ENCODE data around the gene NR6A1.

The NR6A1 gene

DNA sequence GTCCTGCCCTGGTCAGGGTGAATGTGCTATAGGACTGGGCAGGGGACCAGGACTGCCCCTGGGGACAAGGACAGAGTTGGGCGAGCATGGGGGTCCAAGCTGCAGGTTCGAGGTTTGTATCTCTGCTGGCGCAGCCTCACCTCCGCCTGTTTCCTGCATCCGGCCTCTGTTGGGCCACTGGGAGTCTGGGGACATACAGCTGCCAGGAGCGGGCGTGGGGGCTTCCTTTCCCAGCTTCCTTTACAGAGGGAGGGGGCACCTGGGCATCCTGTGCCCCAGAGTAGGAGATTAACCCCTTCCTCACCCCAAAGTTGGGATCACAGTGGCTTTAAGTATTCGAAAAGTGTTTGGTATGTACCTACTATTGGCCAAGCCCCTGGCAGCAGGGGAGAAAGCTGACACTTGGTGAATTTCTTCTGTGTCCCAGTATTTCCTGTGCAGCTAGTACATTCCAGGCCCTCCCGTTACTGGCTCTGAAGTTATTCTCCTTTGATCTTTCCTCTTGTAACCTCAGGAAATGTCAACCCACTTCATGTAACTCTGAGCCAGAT is 24.8 kb upstream of the NR6A1 start:
- no peak for DNase-seq (ENCODE audit: low read depth)

DNA sequence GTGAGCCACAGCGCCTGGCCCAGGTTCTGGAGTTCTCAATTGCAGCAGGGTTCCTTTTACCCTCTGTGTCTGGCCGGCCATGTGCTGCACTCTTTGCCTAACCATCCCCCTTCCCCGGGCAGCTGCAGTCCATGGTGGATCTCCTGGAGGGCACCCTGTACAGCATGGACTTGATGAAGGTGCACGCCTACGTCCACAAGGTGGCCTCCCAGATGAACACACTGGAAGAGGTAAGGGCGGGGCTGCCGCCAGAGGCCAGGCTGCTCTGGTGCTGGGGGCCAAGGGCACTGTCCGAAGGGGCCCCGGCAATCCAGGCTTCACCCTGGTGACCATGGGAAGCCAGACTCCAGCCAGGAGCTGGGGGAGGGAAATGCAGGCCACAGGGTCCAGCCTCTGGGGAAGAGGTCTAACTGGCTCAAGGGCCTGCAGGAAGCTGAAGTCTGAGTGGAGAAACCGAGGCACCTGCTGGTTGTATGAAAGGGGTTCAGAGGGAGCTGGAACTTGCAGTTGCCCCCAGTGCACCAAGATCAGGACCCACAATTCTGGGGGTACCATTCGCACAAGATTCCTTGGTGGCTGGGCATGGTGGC is 23.9 kb upstream of the NR6A1 start:
- DNase-seq (ENCODE audit: low read depth) = no peak

DNA sequence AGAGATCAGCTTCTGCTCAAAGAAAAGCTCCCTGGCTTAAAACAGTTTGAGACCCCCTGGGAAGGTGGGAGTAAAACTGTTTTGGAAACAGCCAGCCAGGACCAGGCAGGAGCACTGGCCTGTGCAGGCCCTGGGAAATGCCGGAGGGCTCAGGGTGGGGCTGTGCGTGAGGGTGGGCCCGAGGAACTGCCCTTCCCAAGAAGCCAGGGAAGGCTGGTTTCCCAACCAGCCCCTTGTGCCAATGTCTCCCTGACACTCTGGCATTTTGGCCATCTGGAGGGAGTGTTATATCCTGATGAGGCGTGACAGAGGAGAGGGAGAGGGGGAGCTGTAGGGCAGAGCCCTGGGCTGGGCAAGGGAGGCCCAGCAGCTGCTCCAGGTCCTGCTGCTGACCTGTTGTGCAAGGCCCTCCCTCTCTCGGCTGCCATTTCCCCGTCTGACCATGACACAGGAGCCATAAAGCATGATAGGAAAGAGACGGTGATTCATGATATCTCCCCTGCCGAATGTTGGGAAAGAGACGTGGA is 22.0 kb upstream of the NR6A1 start:
- no peak for DNase-seq (ENCODE audit: low read depth)

DNA sequence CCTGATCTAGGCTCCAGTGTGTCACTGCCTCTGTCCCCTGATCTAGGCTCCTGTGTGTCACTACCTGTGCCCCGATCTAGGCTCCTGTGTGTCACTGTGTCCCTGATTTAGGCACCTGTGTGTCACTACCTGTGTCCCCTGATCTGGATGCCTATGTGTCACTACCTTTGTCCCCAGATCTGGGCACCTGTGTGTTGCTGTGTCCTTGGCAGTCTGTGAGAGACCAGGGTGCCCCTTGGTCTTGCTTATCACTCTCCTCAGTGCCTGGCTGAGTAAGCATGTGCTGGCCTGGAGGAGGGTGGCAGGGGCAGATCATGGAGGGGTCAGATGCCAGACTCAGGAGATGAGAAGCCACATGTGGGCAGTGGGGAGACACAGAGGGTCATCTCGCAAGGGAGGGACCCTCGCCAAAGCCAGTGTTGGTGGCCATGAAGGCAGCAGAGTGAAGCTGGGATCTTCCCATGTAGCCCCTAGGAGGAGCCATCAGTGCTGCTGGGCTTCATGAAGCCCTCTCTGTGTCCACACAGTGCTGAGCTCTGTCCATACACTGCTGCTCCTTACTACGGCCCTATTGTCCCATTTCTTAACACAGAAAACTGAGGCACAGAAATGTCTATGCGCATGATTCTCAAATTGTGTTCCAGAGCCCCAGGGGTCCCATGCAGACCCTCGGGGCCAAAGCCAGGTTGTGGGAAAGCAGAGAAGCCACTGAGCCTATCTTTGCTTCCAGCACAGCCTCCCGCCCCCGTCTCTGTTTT is 21.3 kb upstream of the NR6A1 start:
- no peak for DNase-seq (ENCODE audit: low read depth)

DNA sequence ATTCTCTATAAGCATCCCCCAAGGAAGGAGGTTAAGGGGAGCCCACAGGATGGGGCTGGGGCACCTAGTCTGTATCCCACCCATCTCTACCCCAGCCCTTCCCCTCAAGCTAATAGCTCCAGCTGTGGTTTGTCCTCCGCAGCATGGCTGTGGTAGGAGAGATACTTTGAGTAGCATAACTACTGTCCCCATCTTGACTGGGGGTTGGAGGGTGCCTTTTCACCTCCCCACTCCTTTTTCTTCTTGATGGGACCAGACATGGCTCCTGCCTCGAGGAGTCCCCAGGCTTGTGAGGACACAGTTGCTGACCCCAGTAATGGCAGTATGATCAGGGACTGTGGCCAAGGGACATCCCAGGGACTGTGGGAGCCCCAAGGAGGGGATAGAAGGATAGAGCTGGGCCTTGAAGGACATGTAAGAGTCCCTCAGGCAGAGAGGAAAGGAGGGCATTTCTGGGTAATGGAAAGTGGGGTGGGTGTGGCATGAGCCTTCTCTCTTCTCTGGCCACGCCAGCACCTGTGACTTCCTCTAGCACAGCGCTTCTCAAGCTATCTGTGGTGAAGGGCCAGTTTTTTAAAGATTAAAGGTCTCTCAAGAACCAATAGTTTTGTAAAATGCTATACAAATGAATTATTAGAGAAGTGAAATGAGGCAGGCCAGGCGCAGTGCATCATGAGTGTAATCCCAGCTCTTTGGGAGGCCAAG is 19.8 kb upstream of the NR6A1 start:
- no peak for DNase-seq (ENCODE audit: low read depth)

DNA sequence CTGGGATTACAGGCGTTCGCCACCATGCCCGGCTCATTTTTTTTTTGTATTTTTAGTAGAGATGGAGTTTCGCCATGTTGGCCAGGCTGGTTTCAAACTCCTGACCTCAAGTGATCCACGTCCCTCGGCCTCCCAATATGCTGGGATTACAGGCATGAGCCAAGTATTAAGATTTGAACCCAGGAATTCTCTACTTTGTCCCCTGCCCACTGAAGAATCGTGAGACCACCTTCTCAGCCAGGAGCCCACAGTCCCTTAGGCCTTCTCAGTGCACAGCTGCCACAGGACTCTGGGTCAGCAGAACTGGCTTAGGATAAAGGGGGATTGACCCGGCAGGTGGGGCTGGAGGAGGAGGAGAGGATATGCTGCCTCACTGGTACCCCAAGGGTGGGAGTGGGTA is 19.2 kb upstream of the NR6A1 start:
- DNase-seq (ENCODE audit: low read depth) = no peak

DNA sequence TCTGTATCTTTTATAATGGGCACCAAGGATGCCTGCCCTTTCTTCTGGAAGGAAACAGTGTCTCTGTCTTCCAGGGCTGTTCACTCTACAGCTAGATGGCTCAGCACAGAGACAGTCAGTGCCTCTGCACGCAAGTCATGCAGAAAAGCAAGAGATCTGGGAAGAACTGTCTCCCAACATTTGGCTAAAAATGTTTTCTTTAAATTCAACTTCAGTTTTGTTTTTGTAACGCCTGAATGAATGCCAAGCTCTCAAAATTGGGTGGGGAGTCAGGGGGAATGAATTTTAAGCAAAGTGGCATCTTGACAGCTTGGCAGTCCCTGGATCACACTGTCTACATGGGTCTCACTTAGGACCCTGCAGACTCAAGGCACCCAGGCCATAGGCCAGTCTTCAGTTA is 18.4 kb upstream of the NR6A1 start:
- no peak for DNase-seq (ENCODE audit: low read depth)

DNA sequence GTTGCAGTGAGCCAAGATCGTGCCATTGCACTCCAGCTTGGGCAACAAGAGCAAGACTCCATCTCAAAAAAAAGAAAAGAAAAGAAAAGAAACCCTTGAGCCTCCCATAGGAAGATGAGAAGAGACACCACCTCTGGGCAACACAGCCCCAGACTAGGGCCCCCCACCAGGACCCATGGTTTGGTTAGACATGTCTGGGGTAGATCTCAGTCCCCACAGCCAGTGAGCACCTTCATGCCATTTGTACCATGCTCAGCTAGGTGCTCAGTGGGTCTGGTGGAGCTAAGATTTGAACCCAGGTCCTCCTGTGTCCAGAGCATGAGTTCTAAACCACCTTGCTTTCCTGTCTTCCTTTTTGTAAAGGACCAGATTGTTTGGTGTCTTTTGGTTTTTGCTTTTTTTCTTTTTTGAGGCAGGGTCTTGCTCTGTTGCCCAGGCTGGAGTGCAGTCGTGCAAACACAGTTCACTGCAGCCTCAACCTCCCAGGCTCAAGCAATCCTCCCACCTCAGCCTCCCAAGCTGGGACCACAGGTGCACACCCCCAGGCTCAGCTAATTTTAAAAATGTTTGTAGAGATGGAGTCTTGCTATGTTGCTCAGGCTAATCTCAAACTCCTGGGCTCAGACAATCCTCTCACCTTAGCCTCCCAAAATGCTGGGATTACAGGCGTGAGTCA is 17.6 kb upstream of the NR6A1 start:
- no peak for DNase-seq (ENCODE audit: low read depth)

DNA sequence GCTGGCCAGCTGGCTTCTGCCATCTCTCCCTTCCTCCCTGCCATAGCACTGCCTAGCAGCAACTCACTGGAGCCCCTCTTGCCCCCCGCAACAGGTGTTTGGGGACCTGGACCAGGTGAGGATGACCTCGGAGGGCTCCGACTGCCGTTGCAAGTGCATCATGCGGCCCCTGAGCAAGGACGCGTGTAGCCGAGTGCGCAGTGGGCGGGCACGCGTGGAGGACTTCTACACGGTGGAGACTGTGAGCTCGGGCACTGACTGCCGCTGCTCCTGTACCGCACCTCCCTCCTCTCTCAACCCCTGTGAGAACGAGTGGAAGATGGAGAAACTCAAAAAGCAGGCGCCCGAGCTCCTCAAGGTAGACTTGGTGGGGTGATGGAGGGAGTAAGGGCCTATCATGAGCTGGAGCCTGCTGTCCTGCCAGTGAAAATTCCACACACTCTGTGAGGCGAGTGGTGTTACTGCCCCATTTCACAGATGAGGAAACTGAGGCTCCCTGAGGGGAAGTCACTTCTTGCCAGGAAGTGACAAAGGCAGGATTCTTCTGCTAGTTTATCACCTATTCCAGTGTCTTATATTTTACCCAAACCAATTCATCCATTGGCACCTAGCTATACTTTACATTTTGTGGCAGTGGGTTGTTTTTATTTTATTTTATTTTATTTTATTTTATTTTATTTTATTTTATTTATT is 15.9 kb upstream of the NR6A1 start:
- DNase-seq (ENCODE audit: low read depth) = no peak

DNA sequence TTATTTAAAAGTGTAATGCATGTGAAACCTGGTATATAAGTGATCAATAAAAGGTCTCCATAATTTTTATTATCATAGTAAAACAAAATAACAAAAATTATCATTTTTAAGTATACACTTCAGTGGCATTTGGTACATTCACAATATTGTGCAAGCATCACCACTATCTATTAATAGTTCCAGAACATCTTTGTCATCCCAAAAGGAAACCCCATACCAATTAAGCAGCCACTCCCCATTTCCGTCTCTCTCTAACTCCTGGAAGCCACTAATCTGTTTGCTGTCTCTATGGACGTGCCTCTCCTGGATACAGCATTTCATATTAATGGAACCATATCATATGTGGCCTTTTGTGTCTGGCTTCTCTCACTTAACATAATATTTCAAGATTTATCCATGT is 13.4 kb upstream of the NR6A1 start:
- DNase-seq (ENCODE audit: low read depth) = no peak

DNA sequence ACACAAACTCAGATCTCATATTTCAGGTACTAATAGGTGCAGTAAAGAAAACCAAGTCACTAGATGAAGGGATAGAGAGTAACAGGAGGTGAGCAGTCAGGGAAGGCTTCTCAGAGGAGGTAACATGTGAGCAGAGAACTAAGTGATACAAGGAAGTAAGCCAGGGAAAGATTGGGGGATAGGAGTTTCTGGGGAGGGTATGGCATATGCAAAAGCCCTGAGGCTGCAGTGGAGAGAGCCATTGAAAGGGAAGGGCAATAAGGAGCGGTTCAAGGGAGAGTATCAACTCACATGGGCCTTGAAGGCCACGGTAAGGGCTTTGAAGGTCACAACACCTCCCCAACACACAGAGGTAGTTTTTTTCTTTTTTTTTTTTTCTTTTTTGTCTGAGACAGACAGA is 12.7 kb upstream of the NR6A1 start:
- no peak for DNase-seq (ENCODE audit: low read depth)

DNA sequence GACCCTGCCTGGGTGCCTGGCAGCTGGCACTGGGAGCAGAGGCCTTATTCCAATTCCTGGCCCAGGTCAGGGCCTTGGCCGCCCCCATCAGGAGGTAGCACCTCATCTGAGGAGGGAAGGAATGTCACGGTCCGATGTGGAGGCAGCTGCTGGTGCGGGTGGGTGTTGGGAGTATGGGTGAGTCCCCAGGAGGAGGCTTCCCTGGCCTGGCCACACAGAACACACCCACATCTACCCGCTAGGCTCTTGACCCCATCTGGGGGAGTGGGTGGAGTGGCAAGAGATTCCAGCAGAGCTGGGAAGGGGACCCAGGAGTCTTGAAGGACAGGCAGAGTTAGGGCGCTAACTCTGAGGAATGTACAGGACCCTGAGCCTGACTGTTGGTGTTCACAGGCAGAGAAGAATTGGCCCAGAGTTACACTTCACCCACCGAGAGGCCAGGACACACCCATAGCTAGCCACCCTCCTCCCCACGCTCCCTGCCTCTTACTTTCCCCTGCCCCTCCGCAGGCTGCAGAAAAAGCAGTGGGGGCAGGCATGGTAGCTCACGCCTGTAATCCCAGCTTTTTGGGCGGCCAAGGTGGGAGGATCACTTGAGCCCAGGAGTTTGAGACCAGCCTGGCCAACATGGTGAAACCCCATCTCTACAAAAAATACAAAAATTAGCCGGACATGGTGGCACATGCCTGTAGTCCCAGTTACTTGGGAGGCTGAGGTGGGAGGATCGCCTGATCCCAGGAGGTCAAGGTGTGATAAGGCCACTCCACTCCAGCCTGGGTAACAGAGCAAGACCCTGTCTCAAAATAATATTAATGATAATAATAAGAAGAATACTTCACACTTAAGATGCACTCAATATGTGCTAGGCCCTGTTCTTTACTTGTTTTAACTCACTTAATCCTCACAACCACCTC is 11.8 kb upstream of the NR6A1 start:
- DNase-seq (ENCODE audit: low read depth) = no peak

DNA sequence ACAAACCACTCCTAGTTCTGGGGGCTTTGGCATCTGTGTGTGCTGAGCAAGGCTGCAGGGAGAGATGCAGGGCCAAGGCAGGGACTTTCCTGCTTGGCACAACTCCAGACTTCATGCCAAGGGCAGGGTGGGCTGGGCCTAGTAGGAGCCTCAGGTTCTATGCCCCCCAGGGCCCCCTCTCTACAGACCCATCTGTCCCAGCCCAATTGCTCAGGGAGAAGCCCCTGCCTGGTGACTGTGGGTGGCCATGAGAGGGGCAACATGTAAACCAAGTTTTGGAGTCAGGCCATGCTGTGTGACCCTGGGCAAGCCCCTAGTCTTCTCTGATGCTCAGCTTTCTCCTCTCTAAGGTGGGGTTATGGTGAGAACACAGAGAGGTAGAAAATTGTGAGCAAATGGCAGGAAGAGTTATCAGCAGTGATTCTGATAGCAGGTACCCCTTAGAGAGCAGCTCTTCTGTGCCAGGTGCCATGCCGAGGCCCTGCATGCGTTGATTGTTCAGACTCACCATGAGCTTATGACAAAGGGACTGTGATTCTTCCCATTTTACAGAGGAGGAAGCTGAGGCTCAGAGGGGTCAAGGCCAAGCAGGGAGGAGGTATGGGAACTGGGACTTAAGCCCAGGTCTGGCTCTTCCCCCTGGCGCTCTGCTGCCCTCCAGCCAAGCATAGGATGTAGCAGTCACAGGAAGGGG is 11.0 kb upstream of the NR6A1 start:
- DNase-seq (ENCODE audit: low read depth) = no peak

DNA sequence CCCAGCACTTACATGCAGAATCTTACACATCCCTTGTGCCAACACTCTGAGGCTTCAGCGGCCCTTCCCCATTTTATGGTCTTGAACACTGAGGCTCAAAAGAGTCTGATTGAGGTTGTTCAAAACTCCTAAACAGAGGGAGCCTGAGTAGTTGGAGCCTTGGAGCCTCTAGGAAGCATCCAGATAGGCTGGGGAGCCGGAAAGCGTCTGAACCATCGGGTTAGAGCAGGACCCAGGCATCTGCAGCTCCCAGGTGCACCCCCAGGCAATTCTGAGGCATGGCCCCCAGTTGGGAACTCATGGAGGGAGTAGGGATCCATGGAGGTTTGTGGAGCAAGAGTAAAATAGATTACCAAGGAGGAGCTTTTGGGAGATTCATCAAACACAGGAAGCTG is 9.6 kb upstream of the NR6A1 start:
- DNase-seq (ENCODE audit: low read depth) = no peak

DNA sequence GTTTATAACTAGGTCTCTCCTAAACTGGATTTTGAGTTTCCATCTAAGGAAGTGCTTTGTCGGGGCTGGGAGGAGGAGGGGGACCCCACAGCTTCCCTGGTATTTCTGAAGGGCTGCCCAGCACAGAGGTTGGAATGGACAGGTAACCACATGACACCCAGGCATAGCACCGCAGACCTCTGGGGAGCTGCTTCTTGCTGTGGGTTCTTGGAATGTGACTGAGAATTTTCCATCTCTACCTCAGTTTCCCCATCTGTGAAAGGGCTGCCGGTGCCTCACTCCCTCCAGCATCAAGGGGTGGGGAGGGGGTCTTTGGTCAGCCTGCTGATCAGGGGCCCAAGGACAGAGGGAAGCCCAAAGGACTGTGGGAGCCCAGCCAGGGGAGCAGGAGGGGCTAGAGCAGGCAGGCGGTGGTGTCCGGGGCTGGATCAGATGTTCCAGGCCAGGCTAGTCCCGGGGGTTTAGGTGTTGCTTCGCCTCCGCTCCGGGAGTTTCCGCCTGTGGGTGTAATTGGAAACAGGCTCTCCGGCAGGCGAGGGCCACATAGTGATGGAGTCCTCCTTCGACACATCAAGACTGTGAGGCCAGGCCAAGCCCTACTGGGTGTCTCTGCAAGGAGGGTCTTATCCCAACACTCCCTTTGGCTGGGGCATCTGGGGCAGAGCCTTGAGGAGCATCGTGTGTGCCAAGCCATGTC is 9.1 kb upstream of the NR6A1 start:
- no peak for DNase-seq (ENCODE audit: low read depth)

DNA sequence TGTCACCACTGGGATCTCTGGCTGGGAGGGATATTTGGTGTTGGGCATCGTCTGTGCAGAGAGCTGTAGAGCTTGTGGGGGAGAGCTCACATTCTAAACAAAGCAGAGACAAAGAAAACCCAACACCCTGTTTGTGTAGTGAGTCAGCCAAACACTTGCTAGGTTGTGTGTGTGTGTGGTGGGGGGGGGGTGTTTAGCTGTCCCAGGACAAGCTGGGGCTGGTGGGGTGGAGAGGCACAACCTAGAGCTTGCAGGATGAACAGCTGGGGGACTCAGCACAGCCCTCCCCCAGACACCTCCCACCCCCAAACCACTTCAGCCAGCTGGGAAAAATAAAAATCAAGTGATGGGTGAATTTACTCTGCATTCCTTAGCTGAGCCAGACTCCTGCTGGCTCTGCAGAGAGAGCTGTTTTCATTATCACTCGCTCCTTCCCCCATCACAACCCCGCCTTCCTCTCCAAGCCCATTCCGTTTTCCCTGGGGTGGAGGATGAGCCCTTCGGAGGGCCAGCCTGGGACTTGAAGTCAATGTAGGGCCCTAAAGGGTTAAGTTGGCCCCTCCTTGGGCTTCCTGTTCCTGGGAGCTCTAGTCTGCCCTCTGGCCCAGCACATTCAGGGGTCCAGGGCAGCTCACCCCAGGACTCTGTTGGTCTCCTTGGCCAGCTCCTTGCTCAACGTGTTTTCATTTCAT is 8.4 kb upstream of the NR6A1 start:
- DNase-seq (ENCODE audit: low read depth) = no peak

DNA sequence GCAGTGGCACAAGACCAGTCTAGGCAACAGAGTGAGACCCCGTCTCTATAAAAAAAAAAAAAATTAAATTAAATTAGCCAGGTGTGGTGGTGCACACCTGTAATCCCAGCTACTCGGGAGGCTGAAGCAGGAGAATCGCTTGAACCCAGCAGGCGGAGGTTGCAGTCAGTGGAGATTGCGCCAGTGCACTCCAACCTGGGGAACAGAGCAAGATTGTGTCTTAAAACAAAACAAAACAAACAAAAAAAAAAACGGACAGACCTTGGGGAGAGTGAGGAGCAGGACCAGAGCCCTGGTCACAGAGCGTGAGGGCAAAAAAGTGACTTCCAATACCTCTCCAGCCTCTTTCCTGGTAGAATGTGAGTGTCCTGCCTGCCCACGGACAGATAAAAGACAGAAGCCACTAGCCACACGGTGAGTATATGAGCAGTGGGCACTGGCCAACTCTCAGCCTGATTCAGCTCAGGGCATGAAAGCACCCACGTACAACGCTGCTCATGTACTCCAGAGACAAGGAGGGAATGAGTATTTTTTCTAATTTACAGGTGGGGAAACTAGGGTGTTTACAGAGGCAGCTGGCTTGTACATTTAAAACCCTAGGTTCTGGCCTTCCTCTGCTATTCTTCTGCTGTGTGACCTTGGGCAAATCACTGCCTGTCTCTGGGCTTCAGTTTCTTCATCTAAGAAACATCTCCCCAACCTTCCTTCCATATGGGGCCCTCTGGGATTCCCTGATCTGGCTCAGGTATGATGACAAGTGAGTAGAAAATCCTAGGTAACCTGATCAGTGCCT is 7.7 kb upstream of the NR6A1 start:
- DNase-seq (ENCODE audit: low read depth) = no peak

Measured in activated T-helper 9 cell treated with anti-CD3 and anti-CD28 coated beads, Interleukin-2, amount 50 U/mL, for 16 hours (primary cell).